PFSK-1 (cell line): Measurements from ENCODE around the gene MCFD2.

Experiments used
- POLR2AphosphoS5 ChIP-seq: IDR thresholded peaks from 2 replicates; pipeline ENCODE4 v1.6.1; 2012; ENCODE audit warnings: low read depth, mild to moderate bottlenecking, control low read depth, low read length, moderate library complexity
- REST ChIP-seq, 2 experiments: IDR thresholded peaks; 2 replicates each; pipeline versions ENCODE4 v1.6.1 to v1.8.0; 2011 to 2012; ENCODE audit warnings: low read depth in 2 of 2, low read length in 2 of 2, control low read depth in 1 of 2, inconsistent platforms in 1 of 2, mild to moderate bottlenecking in 1 of 2, moderate library complexity in 1 of 2; ENCODE audit not compliant: insufficient read depth in 1 of 2
- TAF1 ChIP-seq: IDR thresholded peaks from 2 replicates; pipeline ENCODE4 v1.6.1; 2012; ENCODE audit warnings: low read length, control low read depth, borderline replicate concordance; ENCODE audit not compliant: insufficient read depth

GRCh38 chr2:46888421-46888952, 27.1 kb downstream of the MCFD2 start:
- TF ChIP-seq POLR2AphosphoS5 (no peak), REST (IDR thresholded peaks at IDR 0.05; ENCODE audit: insufficient read depth in 1 of 2, low read depth in 2 of 2, low read length in 2 of 2) (no peak), TAF1 (no peak)
